ENCODE measurements around the gene AK1. TPM values are rescaled to one million over a fixed set of nuclear protein-coding genes. Genes with fewer than 3 reads are reported as not detected.
A peak's percentile ranks its signal among the peaks of the same experiment; 100 is the strongest.

The AK1 gene
- total RNA-seq, 4 donors from 2014 or later, result 28.5 to 93.4 (median 54.1) TPM

DNA sequence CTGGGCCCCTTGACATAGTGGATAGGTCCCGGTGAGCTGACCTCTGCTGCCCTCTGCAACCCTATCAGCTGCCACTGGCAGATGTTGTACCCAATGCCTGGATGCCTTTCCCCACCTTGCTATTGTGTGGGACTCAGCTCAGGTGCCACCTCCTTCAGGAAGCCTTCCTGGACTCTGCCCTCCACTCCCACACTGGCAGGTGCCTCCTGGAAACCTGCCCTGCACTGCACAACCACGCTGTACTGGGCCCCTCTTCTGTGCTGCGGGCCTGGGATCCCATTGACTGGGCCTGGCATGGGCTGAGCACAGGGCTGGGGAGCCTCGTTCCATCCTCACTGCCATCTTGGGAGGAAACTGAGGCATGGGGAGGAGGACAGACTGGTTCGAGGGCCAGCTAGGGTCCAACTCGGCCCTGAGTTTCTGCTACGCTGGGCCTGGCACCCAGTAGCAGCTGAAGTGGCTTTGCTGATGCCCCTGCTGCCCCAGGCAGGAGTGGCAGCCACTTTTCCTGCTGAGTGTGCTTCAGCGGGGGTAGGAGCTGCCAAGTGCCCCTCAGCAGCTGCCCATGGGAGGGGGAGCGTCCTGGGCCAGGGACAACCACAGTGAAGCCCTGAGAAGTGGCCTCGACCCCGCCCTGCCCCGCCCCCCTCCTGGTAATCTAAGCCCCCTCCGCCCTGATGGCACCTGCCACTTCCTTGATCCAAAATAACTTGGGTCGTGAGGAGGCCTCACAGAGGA is 1.3 kb downstream of the AK1 start:
- DNase-seq (ENCODE audit: low spot score) (no peak), ATAC-seq (ENCODE audit: low FRiP score) (no peak)

DNA sequence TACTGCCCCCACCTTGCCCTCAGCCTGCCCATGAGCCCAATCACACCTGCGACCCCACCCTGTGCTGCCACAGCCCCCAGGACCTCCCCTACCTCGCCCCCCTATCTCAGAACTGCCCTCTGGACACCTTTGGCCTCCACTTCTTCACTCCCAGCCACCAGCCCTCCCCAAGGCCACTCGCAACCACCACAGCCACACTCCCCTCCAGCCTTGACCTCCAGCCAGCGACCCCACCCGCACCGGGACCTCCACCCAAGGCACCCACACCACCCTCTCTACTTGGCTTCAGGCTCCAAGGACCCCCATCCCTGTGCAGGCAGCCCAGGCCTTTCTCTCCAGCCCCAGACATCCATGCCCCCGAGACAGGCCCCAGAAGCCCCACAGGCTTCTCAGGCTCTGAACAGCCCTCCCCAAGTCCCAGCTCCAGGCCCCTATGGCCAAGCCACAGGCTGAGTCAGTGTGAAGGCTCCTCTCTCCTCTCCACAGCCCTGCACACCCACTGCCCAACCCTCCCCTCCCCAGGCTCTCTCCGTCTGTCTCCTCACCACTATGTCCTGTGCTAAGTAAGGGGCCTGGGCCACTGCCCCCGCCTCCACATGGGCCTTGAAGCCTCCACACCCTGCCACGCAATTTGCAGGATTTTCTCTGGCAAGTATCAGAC is 2.0 kb downstream of the AK1 start:
- TF ChIP-seq, protein P1, sequence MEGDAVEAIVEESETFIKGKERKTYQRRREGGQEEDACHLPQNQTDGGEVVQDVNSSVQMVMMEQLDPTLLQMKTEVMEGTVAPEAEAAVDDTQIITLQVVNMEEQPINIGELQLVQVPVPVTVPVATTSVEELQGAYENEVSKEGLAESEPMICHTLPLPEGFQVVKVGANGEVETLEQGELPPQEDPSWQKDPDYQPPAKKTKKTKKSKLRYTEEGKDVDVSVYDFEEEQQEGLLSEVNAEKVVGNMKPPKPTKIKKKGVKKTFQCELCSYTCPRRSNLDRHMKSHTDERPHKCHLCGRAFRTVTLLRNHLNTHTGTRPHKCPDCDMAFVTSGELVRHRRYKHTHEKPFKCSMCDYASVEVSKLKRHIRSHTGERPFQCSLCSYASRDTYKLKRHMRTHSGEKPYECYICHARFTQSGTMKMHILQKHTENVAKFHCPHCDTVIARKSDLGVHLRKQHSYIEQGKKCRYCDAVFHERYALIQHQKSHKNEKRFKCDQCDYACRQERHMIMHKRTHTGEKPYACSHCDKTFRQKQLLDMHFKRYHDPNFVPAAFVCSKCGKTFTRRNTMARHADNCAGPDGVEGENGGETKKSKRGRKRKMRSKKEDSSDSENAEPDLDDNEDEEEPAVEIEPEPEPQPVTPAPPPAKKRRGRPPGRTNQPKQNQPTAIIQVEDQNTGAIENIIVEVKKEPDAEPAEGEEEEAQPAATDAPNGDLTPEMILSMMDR (IDR thresholded peaks at IDR 0.05), result no peak
- no peak for DNase-seq (ENCODE audit: low spot score)
- ATAC-seq (ENCODE audit: low FRiP score), result no peak

More for the DNA sequence above, 1.3 kb downstream of the AK1 start:
- TF ChIP-seq, protein P1 (IDR thresholded peaks at IDR 0.05), result no peak

DNA sequence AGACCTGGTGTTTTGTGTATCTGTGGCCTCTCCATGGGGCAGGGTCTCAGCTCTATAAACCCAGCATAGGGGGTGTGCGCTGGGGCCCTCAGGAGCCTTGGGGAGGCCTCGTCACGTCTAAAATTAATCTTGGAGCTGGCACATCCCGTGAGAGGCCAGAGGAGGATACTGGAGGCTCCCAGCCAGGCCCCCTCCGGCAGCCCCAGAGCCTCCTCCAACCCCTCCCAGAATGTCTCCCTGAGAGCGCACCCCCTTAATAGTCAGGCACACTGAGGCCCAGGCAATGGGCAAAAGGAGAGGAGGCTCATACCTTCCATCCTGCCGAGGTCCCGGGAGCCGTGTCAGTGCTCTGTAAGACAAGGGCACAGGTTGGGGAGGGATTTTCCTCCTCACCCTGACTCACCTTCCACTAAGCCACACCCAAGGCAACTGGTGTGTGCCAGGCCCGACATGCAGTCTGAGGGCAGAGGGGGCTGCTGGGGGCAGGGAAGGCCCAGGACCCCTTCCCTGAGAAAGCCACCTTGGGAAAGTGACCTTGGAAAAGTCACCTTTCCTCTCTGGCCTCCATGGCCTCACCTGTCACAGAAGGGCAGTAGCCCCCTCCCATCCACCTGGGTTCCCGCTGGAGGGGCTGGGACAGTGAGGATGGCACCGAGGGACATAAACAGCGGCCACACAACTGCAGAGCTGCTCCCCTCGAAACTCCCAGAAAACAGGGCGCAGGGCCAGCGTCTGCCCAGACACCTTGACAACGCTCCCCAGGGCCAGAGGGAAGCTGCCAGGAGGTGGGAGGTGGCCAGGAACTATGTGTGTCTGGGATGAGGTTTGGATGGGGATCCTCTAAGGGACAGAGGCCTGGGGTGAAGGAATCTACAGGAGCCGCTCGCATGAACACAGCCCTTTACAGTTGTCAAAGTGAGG is 2.9 kb downstream of the AK1 start:
- DNase-seq (ENCODE audit: low spot score), result no peak
- ATAC-seq (ENCODE audit: low FRiP score), result peak; percentile 43
- TF ChIP-seq, protein P1 (IDR thresholded peaks at IDR 0.05), result no peak

DNA sequence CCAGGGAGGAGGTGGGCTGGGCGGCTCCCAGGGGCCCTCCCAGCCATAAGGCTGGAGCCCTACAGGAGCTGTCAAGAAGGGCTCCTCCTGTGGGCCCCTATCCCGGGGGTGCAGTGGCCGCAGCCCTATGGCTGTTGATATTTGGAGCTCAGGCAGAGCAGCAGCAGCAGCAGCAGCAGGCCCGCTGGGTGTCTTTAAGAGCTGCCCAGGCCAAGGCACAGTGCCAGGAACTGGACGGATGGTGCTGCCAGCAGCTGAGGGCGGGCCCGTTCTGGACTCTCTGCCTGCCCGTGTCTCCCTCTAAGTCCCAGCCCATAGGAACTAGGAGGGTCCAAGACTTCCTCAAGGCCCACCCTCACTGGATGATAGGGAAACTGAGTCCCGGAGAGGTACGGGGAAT is 3.6 kb downstream of the AK1 start:
- DNase-seq (ENCODE audit: low spot score), result peak; percentile 50
- TF ChIP-seq, protein P1 (IDR thresholded peaks at IDR 0.05), result no peak
- ATAC-seq (ENCODE audit: low FRiP score), result peak; percentile 50

DNA sequence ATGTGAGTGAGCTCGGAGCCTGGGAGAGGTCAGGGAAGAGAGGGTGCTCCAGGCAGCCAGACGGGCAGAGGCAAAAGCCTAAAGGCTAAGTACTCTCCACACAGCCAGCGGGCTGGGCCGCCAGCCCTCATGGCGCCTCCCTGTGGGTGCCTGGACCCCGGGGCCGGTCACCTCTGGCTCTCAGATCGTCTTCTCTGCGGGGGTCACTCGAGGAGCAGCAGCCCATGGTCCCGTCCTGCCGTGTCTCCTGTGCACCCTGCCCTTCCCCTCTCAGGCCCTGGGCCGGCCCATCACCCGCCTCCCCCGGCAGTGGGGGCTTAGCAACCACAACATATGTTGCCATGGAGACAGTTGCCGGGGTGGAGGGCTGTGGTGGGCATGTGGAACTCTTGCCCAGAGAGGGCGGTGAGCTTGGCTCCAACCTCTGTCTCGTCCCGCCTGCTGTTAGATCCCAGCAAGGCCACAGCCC is 4.2 kb downstream of the AK1 start:
- TF ChIP-seq, protein P1 (IDR thresholded peaks at IDR 0.05), result no peak
- DNase-seq (ENCODE audit: low spot score) (no peak), ATAC-seq (ENCODE audit: low FRiP score) (no peak)

DNA sequence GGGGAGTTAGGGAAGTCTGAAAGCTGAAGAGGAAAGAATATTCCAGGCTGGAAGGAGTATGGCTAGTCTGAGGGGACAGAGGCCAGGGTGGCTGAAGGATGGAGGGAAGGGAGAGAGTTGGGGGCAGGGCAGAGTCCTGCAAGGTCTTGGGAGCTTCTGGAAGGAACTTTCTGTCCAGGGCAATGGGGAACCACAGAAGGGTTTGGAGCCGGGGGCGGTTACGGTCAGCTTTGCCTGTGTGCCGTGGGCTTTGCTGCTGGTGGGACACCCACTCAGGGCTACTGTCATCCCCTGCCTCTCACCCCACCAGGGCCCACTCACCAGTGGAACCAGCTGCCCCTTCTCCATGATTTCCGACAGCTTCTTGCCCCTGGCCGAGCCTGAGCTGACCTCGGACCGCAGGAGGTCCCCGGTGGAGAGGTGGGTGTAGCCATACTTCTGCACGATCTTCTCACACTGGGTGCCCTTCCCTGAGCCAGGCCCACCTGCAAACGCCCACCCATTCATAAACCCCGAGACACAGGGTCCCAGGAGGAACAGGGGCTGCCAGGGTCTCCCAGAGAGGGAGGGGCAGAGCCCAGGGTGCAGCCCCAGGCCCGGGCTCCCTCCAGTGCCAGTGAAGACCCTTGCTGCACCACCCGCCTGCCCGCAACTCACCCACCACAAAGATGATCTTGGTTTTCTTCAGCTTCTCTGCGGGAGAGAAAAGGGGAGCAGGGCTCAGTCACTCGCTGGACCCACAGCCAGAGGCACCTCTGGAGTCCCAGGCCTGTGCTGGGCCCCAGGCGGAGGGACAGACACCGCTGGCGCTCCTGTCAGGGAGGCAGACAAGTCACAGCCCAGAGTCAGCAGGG is 4.9 kb downstream of the AK1 start:
- ATAC-seq (ENCODE audit: low FRiP score) (no peak), DNase-seq (ENCODE audit: low spot score) (no peak)
- TF ChIP-seq, protein P1 (IDR thresholded peaks at IDR 0.05), result no peak

Data from omental fat pad (tissue), 4 donors.